ENCODE results near the gene GSTM1.

GRCh38 chr1:109717729-109718128 lies 30.1 kb downstream of the GSTM1 start:
- TF ChIP-seq SPI1 (IDR thresholded peaks at IDR 0.05; ENCODE audit: low read depth, low read length), result no peak
- no peak for TF ChIP-seq POLR2A (IDR thresholded peaks at IDR 0.05; ENCODE audit: low read depth, low read length)
- no peak for TF ChIP-seq TAF1 (IDR thresholded peaks at IDR 0.05; ENCODE audit: low read depth, low read length)
- TF ChIP-seq PAX5 (IDR thresholded peaks at IDR 0.05; ENCODE audit: insufficient read depth, low read length, severe bottlenecking), result no peak
- no peak for TF ChIP-seq POLR2AphosphoS5 (IDR thresholded peaks at IDR 0.05; ENCODE audit: low read depth, low read length)
- no peak for TF ChIP-seq POU2F2 (IDR thresholded peaks at IDR 0.05; ENCODE audit: low read depth, low read length)
